M059J (cell line): ENCODE data around the gene TRAPPC10. TPM values are rescaled to one million over a fixed set of nuclear protein-coding genes. Genes with fewer than 3 reads are reported as not detected.

Experiments
- DNase-seq: peaks from one replicate; pipeline ENCODE4 v3.0.0-alpha.2; 2012; ENCODE audit warnings: low read depth
- total RNA-seq: library from RNA; depleted of rRNA; stranded (reverse); fragments of >200 nt; shearing (Covaris generic); gene quantifications from 2 replicates; pipeline ENCODE4 v1.2.3, GENCODE V29; 2014; rRNA removed

Gene TRAPPC10
- total RNA-seq = 18.4 and 33.1 TPM in 2 replicates

GRCh38 chr21:44011579-44012473, at the start of gene TRAPPC10:
TSS of gene TRAPPC10 (plus strand) at chr21:44012309. CDS start at chr21:44012494, 185 bp downstream.
- DNase-seq = peak; percentile 85

- DNase-seq = no peak
Observed at GRCh38 chr21:43965911-43966585, 46.1 kb upstream of the TRAPPC10 start.

- no peak for DNase-seq
Observed at GRCh38 chr21:43966946-43967512, 45.1 kb upstream of the TRAPPC10 start.

GRCh38 chr21:43967981-43968380, 44.1 kb upstream of the TRAPPC10 start:
- no peak for DNase-seq

- no peak for DNase-seq
Observed at GRCh38 chr21:43968410-43969114, 43.5 kb upstream of the TRAPPC10 start.

GRCh38 chr21:43969115-43969444, 43.0 kb upstream of the TRAPPC10 start:
- no peak for DNase-seq

GRCh38 chr21:43970551-43970950, 41.6 kb upstream of the TRAPPC10 start:
- DNase-seq = no peak

- DNase-seq = no peak
Observed at GRCh38 chr21:43971201-43971991, 40.7 kb upstream of the TRAPPC10 start.

- DNase-seq = no peak
Observed at GRCh38 chr21:43971992-43972255, 40.2 kb upstream of the TRAPPC10 start.

- no peak for DNase-seq
Observed at GRCh38 chr21:43972850-43973633, 39.1 kb upstream of the TRAPPC10 start.

GRCh38 chr21:43973634-43973955, 38.5 kb upstream of the TRAPPC10 start:
- no peak for DNase-seq

GRCh38 chr21:43974791-43975468, 37.2 kb upstream of the TRAPPC10 start:
- DNase-seq = no peak

GRCh38 chr21:43975469-43976098, 36.5 kb upstream of the TRAPPC10 start:
- peak; percentile 62 for DNase-seq

- DNase-seq = no peak
Observed at GRCh38 chr21:43976661-43977060, 35.4 kb upstream of the TRAPPC10 start.

GRCh38 chr21:43978060-43978459, 34.0 kb upstream of the TRAPPC10 start:
- no peak for DNase-seq

GRCh38 chr21:43979654-43980053, 32.5 kb upstream of the TRAPPC10 start:
- DNase-seq = no peak

- DNase-seq = no peak
Observed at GRCh38 chr21:43981151-43981870, 30.8 kb upstream of the TRAPPC10 start.

GRCh38 chr21:43981871-43982210, 30.3 kb upstream of the TRAPPC10 start:
- DNase-seq = no peak

GRCh38 chr21:43982489-43983078, 29.5 kb upstream of the TRAPPC10 start:
- no peak for DNase-seq
